Lung (tissue), 12 donors: ENCODE results near the gene TOM1L2. TPM values are rescaled to one million over a fixed set of nuclear protein-coding genes. Genes with fewer than 3 reads are reported as not detected.

Experiments
- ATAC-seq: fragments of 200-7000 bp; cut with Tn5 transposase; one replicate; pipeline ENCODE4 v1.9.1; 2020; ENCODE audit warnings: moderate number of reproducible peaks; ENCODE audit not compliant: insufficient read depth, low FRiP score
- DNase-seq, 3 donors: peaks; one replicate each; pipeline ENCODE4 v3.0.0-alpha.2; 2013 to 2017
- H3K27ac ChIP-seq, 2 donors: one replicate each; pipeline ENCODE4 v1.5.1; 2013; ENCODE audit warnings: mild to moderate bottlenecking in 2 of 2, moderate library complexity in 2 of 2, control low read depth in 1 of 2, inconsistent platforms in 1 of 2, low read depth in 1 of 2, low read length in 1 of 2
- H3K27me3 ChIP-seq, 3 donors: one replicate each; pipeline ENCODE4 v1.5.1; 2013; ENCODE audit warnings: low read length in 2 of 3; ENCODE audit not compliant: control insufficient read depth in 3 of 3, insufficient read depth in 3 of 3
- H3K36me3 ChIP-seq, 4 donors: one replicate each; pipeline ENCODE4 v1.5.1; 2013; ENCODE audit warnings: low read length in 4 of 4, mild to moderate bottlenecking in 1 of 4, moderate library complexity in 1 of 4; ENCODE audit not compliant: control insufficient read depth in 4 of 4, insufficient read depth in 4 of 4
- H3K4me1 ChIP-seq, 5 donors: one replicate each; pipeline ENCODE4 v1.5.1; 2013; ENCODE audit warnings: low read length in 5 of 5, mild to moderate bottlenecking in 2 of 5, moderate library complexity in 1 of 5; ENCODE audit not compliant: control insufficient read depth in 5 of 5, insufficient read depth in 5 of 5
- H3K4me3 ChIP-seq: one replicate; pipeline ENCODE4 v1.5.1; 2013; ENCODE audit warnings: mild to moderate bottlenecking, control low read depth, moderate library complexity
- H3K9ac ChIP-seq, 2 donors: one replicate each; pipeline ENCODE4 v1.5.1; 2013; ENCODE audit warnings: low read length in 2 of 2, control low read depth in 1 of 2; ENCODE audit not compliant: insufficient read depth in 1 of 2
- H3K9me3 ChIP-seq, 4 donors: one replicate each; pipeline ENCODE4 v1.5.1; 2013; ENCODE audit warnings: low read length in 3 of 4, mild to moderate bottlenecking in 1 of 4, moderate library complexity in 1 of 4; ENCODE audit not compliant: control insufficient read depth in 4 of 4, insufficient read depth in 3 of 4
- WGBS, 2 donors: extraction: QIAGEN DNeasy Blood & Tissue Kit; methylation state at CpG; one replicate each; pipeline ENCODE4 v1.1.7; 2013; 5-methylcytosine and 5-hydroxymethylcytosine counted together
- polyA plus RNA-seq, 2 donors: library from polyadenylated mRNA; stranded (reverse); fragments of 200-250 nt; gene quantifications; one replicate each; pipeline ENCODE4 v1.2.1, GENCODE V29; 2013
- total RNA-seq, 2 donors: library from RNA; depleted of rRNA in 1 of 2; stranded (reverse); fragments of >200 nt in 1 of 2; gene quantifications; one replicate each; pipeline ENCODE4 v1.2.1, GENCODE V29; 2014 to 2021
- TF ChIP-seq, protein P1 (sequence below): IDR thresholded peaks from 2 replicates; pipeline ENCODE4 v1.5.1; 2012; ENCODE audit warnings: mild to moderate bottlenecking; ENCODE audit errors: control extremely low read depth, extremely low read depth
- donor health status: control.
- donor health status: control.
- donor health status: Bipolar disorder and iron deficiency.
- donor health status: healthy.
- donor health status: DM: yes; HTN: yes; CAD: no.

Gene TOM1L2
- total and polyA plus RNA-seq, 4 donors, result 21.5 to 56.5 (median 35.8) TPM

GRCh38 chr17:17990282-17990681 is 18.1 kb upstream of the TOM1L2 start:
- TF ChIP-seq, protein P1, sequence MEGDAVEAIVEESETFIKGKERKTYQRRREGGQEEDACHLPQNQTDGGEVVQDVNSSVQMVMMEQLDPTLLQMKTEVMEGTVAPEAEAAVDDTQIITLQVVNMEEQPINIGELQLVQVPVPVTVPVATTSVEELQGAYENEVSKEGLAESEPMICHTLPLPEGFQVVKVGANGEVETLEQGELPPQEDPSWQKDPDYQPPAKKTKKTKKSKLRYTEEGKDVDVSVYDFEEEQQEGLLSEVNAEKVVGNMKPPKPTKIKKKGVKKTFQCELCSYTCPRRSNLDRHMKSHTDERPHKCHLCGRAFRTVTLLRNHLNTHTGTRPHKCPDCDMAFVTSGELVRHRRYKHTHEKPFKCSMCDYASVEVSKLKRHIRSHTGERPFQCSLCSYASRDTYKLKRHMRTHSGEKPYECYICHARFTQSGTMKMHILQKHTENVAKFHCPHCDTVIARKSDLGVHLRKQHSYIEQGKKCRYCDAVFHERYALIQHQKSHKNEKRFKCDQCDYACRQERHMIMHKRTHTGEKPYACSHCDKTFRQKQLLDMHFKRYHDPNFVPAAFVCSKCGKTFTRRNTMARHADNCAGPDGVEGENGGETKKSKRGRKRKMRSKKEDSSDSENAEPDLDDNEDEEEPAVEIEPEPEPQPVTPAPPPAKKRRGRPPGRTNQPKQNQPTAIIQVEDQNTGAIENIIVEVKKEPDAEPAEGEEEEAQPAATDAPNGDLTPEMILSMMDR, result no peak
- Histone ChIP-seq H3K4me3 (no peak overlapping the region), H3K36me3 (peaks cover 0 to 7% (median 2%) of the 10 kb centered on the region in 4 donors), H3K9ac (no peak overlapping the region), H3K9me3 (no peaks in the 10 kb centered on the region), H3K4me1 (no peaks in the 10 kb centered on the region), H3K27ac (no peak overlapping the region), H3K27me3 (no peaks in the 10 kb centered on the region)
- 88 to 92% methylated on average over 2 of the region's 2 CpGs for WGBS, 2 donors
- ATAC-seq, result no peak
- DNase-seq, result no peak

- Histone ChIP-seq H3K36me3 (peaks cover 0 to 7% (median 4%) of the 10 kb centered on the region in 4 donors), H3K9me3 (no peaks in the 10 kb centered on the region), H3K9ac (no peak overlapping the region), H3K4me3 (no peak overlapping the region), H3K4me1 (no peaks in the 10 kb centered on the region), H3K27me3 (no peaks in the 10 kb centered on the region), H3K27ac (no peak overlapping the region)
- TF ChIP-seq, protein P1, result no peak
- ATAC-seq (no peak), DNase-seq (no peak)
- WGBS, 2 donors, result 92 to 94% methylated on average over 10 of the region's 10 CpGs
Observed at GRCh38 chr17:17989618-17990017, 17.4 kb upstream of the TOM1L2 start.

DNA sequence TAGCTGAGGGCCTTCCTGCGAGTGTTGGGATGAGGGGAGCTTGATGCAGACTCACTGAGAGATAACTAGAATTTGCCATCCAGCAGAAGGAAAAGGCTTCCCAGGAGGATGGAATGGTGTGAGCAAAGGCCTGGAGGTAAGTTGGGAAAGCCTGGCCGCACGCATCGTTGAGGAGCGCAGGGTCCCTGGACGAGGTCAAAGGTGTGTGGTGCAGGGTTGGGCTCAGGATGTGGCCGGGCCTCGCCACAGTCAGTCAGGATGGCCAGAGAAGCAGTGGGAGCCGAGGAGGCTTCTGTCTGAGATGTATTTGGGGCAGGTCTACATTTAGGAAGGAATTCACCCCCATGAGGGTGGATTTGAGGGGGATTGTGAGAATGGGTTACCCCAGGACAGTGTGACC is 16.9 kb upstream of the TOM1L2 start:
- H3K27ac ChIP-seq, result no peak overlapping the region
- H3K4me1 ChIP-seq, result no peaks in the 10 kb centered on the region
- TF ChIP-seq, protein P1, result no peak
- H3K27me3 ChIP-seq, result no peaks in the 10 kb centered on the region
- no peak overlapping the region for H3K9ac ChIP-seq
- no peaks in the 10 kb centered on the region for H3K9me3 ChIP-seq
- ATAC-seq, result no peak
- no peak overlapping the region for H3K4me3 ChIP-seq
- no peak for DNase-seq
- peaks cover 0 to 7% (median 4%) of the 10 kb centered on the region in 4 donors for H3K36me3 ChIP-seq
- WGBS, 2 donors, result 94% methylated on average over 9 of the region's 9 CpGs

DNA sequence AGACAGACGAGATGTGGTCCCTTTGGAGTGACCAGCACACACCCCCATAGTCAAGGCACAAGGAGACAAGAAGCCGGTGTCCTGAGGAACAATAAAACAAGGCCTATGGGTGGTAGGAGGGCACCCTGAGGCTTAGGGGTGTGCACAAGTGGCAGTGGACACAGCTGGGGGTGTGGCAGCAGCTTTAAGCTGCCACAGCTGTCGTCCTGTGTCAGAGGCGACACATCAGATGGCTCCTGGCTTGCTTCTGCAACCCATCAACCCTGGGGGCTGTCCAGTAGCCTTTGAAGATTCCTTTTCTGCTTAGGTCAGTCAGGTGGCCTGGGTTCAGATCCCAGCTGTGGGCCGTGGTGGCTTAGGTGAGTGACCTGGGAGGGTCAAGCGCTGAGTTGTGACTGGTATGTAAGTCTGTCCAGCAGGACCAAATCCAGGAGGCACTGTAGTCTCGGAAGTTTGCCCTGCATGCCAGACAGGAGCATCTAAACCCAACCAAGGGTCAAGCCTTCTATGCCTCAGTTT is 16.3 kb upstream of the TOM1L2 start:
- no peak for DNase-seq
- no peak for ATAC-seq
- Histone ChIP-seq H3K4me3 (no peak overlapping the region), H3K9ac (no peak overlapping the region), H3K4me1 (no peaks in the 10 kb centered on the region), H3K27me3 (no peaks in the 10 kb centered on the region), H3K9me3 (no peaks in the 10 kb centered on the region), H3K27ac (no peak overlapping the region), H3K36me3 (peaks cover 0 to 7% (median 4%) of the 10 kb centered on the region in 4 donors)
- 93% methylated on average over 7 of the region's 7 CpGs for WGBS, 2 donors
- TF ChIP-seq, protein P1, result no peak
